A549 (cell line): ENCODE data around the gene BRMS1.

Source experiments
- BCL3 ChIP-seq: fragments of >200 bp; sonication (Bioruptor Twin); formaldehyde crosslinking; IDR thresholded peaks from 3 replicates; pipeline ENCODE4 v1.6.1; 2016
- CHD4 ChIP-seq: fragments of 200-600 bp; sonication (generic); IDR thresholded peaks from 2 replicates; pipeline ENCODE4 v1.6.1; 2016; ENCODE audit warnings: antibody characterized with exemption, mild to moderate bottlenecking, borderline replicate concordance
- CTCF ChIP-seq: fragments of >200 bp; sonication (Bioruptor Twin); formaldehyde crosslinking; IDR thresholded peaks from 3 replicates; pipeline ENCODE4 v1.5.1; 2016
- EP300 ChIP-seq, 2 experiments: fragments of >200 bp; sonication (Bioruptor Twin); formaldehyde crosslinking; IDR thresholded peaks; 2 replicates in 1 of 2; 3 replicates in 1 of 2; pipeline ENCODE4 v1.6.1; 2016 to 2017
- ESRRA ChIP-seq: fragments of 150-350 bp; IDR thresholded peaks from 2 replicates; pipeline ENCODE4 v1.6.1; 2014; ENCODE audit warnings: mild to moderate bottlenecking, low read length, borderline replicate concordance
- MYC ChIP-seq: IDR thresholded peaks from 2 replicates; pipeline ENCODE4 v1.6.1; 2012; ENCODE audit warnings: mild to moderate bottlenecking, inconsistent platforms, low read length, improper control_type of control experiment, borderline replicate concordance
- POLR2A ChIP-seq: IDR thresholded peaks from 2 replicates; pipeline ENCODE4 v1.6.1; 2012; ENCODE audit warnings: mild to moderate bottlenecking, low read length
- REST ChIP-seq: fragments of 200-600 bp; sonication (generic); IDR thresholded peaks from 2 replicates; pipeline ENCODE4 v1.6.1; 2016; ENCODE audit warnings: antibody characterized with exemption, mild to moderate bottlenecking, moderate library complexity
- ZSCAN20 ChIP-seq: fragments of 250-450 bp; sonication (Bioruptor Pico); IDR thresholded peaks from 2 replicates; pipeline ENCODE4 v1.8.0; 2022; ENCODE audit warnings: mild to moderate bottlenecking, moderate library complexity

- no peak for TF ChIP-seq ESRRA
- no peak for TF ChIP-seq POLR2A
- no peak for TF ChIP-seq REST
- no peak for TF ChIP-seq BCL3
- TF ChIP-seq EP300 (IDR thresholded peaks at IDR 0.05) = no peak
- no peak for TF ChIP-seq MYC
- no peak for TF ChIP-seq ZSCAN20
- TF ChIP-seq CHD4 = no peak
- no peak for TF ChIP-seq CTCF
Observed at GRCh38 chr11:66331542-66332370, 13.1 kb downstream of the BRMS1 start.
